GM19397 (cell line): ENCODE data around the gene OR4D9.
"Not testable (repeated sequence)": the region's sequence is repeated elsewhere in the genome, so short reads cannot be mapped to it uniquely, and the experiment has no call there.

Source experiments
- ATAC-seq: cut with Tn5 transposase; IDR thresholded peaks from one replicate; pipeline ENCODE4 v1.9.1; 2021; ENCODE audit warnings: mild to moderate bottlenecking, moderate library complexity; ENCODE audit not compliant: unreplicated experiment

The OR4D9 gene

GRCh38 chr11:59510941-59511589 lies at the start of gene OR4D9:
OR4D9 (plus strand) TSS chr11:59511539; CDS start chr11:59514913, 3,374 bp downstream.
- no peak for ATAC-seq

DNA sequence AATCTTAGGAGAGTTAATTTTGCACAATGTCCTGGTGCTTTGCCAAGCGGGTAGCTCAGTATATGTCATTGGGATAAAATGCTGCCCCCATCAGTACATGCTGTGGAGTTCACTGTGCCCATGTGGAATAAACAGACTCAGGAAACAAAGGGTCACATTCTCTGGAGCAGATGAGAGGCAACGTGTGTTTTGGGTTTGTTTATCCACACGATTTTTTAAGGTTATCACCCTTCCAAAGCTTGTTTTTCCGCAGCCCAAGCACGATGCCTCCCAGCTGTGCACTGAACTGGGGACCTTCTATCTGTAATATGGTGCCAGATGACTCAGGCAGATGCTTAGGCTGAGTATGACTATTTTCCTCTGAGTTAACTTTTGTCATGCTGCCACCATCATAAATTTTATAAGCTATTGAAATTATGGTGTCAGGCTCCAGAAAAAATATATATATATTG lies 48.1 kb upstream of the OR4D9 start:
- no peak for ATAC-seq

- no peak for ATAC-seq
Observed at GRCh38 chr11:59473015-59473414, 38.3 kb upstream of the OR4D9 start, which contains the start of gene OR4D10. OR4D10 (plus strand) TSS chr11:59473315; CDS start chr11:59477430, 4,115 bp downstream.

GRCh38 chr11:59475176-59475575 lies 36.2 kb upstream of the OR4D9 start:
- ATAC-seq = no peak

- no peak for ATAC-seq
Observed at GRCh38 chr11:59479906-59480305, 31.4 kb upstream of the OR4D9 start.

DNA sequence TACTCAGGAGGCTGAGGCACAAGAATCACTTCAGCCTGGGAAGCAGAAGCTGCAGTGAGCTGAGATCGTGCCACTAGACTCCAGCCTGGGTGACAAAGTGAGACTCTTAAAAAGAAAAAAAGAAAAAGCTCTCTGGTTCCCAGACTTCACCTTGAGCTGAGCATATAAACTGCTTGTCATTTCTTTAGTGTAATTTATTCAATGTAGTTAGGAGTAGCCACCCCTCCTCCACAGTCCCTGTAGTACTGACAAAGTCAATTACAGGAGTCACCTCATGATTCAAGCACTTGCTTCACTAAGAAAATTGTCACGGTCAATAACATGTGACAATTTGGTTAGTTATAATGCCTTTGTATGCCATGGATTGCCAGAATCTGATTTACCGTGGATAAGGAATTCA lies 31.0 kb upstream of the OR4D9 start:
- no peak for ATAC-seq

DNA sequence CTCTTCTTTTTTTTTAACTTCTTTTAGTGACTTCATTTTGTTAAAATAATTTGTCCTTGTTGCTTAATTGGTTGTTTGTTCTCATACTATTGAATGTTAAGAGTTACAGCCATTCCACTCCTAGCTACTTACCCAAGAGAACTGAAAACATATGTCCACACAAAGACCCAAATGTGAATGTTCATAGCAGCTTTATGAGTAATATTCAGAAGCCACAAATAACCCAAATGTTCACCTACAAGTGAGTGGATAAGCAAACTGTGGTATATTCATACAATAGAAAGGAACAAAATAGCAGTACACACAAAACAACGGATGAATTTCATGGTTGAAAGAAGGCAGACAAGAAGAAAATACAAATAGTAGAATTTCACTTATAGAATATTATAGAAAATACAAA lies 9.4 kb upstream of the OR4D9 start:
- ATAC-seq = no peak

DNA sequence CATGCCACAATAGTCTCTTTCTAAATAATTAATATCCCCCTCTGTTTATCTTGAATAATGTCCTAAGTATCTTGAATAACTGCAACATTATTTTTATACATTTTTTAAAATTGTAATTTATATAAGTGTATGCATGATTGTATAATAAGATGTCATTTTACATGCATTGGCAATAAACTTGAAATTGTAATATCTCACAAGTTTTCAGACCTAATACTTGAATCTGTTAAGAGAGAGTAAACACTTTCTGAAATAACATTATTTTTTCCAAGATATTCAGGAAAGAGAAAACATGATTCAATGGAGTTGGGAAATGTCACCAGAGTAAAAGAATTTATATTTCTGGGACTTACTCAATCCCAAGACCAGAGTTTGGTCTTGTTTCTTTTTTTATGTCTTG lies 8.1 kb upstream of the OR4D9 start, which contains the start of gene OR4D11:
TSS of gene OR4D11 (plus strand) at position 301 of the 400 bp plus-strand sequence. CDS start at position 301, 0 bp downstream.
- no peak for ATAC-seq

DNA sequence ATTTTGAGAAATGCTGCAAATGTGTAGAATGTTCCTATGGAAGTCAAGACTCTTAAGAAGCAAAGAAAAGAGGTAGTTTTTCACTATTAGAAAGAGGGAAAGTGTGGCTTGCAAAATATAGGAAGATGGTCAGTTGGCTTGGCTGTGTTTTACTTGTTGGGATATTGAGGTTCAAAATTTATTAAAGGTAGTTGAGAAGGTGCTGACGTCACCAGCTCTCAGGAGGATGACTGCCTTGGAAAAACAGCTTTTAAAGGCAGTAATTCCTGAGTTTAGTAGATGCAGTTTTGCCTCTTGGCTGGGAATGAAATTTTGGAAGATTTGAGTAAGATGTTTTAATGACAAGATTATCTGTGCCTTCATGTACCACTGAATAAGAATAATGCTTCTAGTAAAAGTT lies 336 bp downstream of the OR4D9 start:
- ATAC-seq = no peak

DNA sequence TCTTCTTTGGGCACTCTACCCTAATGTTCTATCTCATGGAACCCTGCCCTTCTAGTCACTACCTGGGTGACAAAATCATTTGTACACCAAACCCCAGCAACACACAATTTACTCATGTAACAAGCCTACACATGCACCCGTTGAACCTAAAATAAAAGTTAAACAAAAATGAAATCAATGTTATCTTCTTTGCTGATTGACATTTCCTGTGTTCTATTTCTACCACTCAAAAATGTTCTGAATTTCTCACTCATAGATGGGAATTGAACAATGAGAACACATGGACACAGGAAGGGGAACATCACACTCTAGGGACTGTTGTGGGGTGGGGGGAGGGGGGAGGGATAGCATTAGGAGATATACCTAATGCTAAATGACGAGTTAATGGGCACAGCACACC lies 8.8 kb downstream of the OR4D9 start:
- not testable (repeated sequence) for ATAC-seq

GRCh38 chr11:59520741-59521140 lies 9.4 kb downstream of the OR4D9 start:
- ATAC-seq = no peak

- no peak for ATAC-seq
Observed at GRCh38 chr11:59523541-59523940, 12.2 kb downstream of the OR4D9 start.

DNA sequence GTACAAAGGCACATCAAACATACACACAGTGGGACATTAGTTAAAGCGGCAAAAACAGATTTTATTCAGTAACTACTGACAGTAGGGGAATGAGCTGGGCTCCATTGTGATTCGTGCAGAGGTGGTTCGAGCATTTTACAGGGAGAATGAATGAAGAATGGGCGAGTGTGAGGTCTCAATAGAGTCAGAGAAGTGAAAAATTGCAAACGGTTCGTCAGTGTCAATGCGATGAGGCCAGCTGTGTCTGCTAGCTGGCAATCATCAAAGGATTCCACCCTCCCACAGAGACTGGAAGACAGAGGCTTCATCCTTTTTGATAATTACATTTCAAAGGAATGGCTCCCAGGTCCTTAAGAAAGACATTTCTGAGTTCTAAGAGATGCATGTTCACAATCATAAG lies 17.4 kb downstream of the OR4D9 start:
- ATAC-seq = no peak

GRCh38 chr11:59532620-59533019 lies 21.3 kb downstream of the OR4D9 start:
- ATAC-seq = no peak

DNA sequence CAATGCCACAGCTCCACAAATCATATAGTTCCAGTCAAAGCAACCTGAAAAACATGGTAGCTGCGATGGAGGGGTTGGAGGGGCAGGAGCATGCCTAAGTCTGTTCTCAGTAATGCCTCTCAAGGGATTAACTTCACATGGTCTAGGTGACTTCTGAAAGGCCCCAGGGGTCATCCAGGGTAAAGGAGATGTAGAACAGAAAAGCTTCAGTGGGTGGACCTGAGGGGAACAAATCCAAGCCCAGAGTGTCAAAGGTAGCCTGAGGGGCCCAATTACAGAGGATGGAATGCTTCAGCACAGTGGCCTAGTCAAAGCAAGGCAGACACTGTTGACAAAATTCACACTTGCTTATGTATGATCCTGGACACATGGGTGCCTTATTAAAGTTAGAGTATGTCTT lies 23.3 kb downstream of the OR4D9 start:
- ATAC-seq = no peak

DNA sequence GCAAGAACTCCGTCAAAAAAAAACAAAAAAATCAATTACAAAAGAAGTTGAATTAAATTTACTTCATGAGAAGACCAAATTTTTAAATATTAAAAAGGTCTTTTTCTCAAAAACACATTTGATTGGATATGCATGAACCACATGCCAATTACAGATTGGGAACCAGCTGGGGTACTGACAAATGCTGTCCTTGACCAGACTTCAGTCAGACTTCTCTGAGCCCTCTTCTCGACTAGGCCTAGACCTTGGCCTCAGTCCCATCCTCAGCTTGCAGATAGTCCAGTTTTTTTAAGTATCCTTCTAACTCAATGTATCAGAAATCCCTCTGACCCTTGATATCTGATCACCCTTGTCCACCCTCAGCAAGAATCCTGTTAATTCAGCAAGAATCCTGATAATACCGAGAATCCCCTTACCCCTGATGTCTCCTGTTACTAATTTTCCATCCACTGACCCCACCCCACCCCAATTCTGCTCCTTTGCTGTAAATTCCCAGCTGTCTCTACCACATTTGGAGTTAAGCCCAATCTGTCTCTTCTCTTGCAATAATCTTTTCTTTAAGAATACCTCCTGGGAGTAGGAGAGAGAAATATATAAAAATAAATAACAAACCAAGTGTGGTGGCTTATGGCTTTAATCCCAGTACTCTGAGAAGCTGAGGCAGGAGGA lies 30.9 kb downstream of the OR4D9 start:
- no peak for ATAC-seq

DNA sequence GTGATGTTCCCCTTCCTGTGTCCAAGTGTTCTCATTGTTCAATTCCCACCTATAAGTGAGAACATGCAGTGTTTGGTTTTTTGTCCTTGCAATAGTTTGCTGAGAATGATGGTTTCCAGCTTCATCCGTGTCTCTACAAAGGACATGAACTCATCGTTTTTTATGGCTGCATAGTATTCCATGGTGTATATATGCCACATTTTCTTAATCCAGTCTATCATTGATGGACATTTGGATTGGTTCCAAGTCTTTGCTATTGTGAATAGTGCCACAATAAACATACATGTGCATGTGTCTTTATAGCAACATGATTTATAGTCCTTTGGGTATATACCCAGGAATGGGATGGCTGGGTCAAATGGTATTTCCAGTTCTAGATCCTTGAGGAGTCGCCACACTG lies 32.4 kb downstream of the OR4D9 start:
- not testable (repeated sequence) for ATAC-seq

- ATAC-seq = no peak
Observed at GRCh38 chr11:59544869-59545178, 33.5 kb downstream of the OR4D9 start.

DNA sequence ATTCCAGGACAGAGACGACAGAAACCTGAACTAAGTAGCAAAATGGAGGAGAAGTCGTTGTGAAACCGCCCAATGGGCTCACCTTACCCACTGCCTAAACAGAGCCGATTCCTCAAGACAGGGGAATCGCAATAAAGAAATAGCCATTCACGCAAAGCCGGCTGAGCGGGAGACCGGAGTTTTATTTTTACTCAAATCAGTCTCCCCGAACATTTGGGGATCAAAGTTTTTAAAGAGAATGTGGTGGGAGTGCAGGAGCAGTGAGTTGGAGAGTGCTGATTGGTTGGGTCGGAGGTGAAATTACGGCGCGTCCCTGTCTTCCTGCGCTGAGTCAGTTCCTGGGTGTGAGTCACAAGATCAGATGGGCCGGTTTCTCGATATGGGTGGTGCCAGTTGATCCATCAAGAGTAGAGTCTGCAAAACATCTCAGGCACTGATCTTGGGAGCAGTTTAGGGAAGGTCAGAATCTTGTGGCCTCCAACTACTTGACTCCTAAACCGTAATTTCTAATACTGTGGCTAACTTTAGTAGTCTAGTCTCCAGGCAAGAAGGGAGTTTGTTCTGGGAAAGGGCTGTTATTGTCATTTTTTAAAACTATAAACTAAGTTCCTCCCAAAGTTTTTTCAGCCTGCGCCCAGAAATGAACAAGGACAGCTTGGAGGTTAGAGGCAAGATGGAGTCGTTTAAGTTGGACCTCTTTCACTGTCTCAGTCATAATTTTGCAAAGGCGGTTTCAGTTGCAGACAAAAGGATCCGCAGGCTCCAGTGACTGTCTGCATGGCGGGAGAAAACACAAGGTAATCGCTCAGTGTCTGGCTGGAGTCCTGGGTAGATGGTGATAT lies 34.1 kb downstream of the OR4D9 start:
- no peak for ATAC-seq

GRCh38 chr11:59547605-59548308 lies 36.4 kb downstream of the OR4D9 start:
- not testable (repeated sequence) for ATAC-seq

- no peak for ATAC-seq
Observed at GRCh38 chr11:59548309-59548656, 36.9 kb downstream of the OR4D9 start.
